GM12864 (cell line): Measurements from ENCODE around the gene LRRC47.
"Not testable (repeated sequence)": the region's sequence is repeated elsewhere in the genome, so short reads cannot be mapped to it uniquely, and the experiment has no call there.

Experiments used
- DNase-seq: peaks from one replicate; pipeline ENCODE4 v3.0.0-alpha.2; 2011; ENCODE audit warnings: low read depth
- H3K4me3 ChIP-seq: 2 replicates; pipeline ENCODE4 v1.5.1; 2011; ENCODE audit warnings: mild to moderate bottlenecking, low read depth, low read length, control low read depth
- CTCF ChIP-seq: IDR thresholded peaks from 2 replicates; pipeline ENCODE4 v1.5.1; 2011; ENCODE audit warnings: low read depth, mild to moderate bottlenecking, moderate library complexity, low read length, control low read depth, inconsistent platforms; ENCODE audit errors: missing control alignments

Gene LRRC47

GRCh38 chr1:3817138-3817740 lies 20.9 kb upstream of the LRRC47 start:
- no peak overlapping the region for H3K4me3 ChIP-seq
- no peak for TF ChIP-seq CTCF
- DNase-seq: no peak

- no peak overlapping the region for H3K4me3 ChIP-seq
- TF ChIP-seq CTCF: no peak
- DNase-seq: no peak
Measured at GRCh38 chr1:3816331-3817137, 20.2 kb upstream of the LRRC47 start.

- DNase-seq: no peak
- no peak for TF ChIP-seq CTCF
- no peak overlapping the region for H3K4me3 ChIP-seq
Measured at GRCh38 chr1:3814771-3815561, 18.7 kb upstream of the LRRC47 start.

GRCh38 chr1:3814065-3814464 lies 17.8 kb upstream of the LRRC47 start:
- TF ChIP-seq CTCF: no peak
- no peak for DNase-seq

GRCh38 chr1:3811595-3811911 lies 15.3 kb upstream of the LRRC47 start:
- DNase-seq: no peak
- no peak for TF ChIP-seq CTCF
- H3K4me3 ChIP-seq: no peak overlapping the region

More at GRCh38 chr1:3814065-3814464, 17.8 kb upstream of the LRRC47 start:
- no peak overlapping the region for H3K4me3 ChIP-seq

GRCh38 chr1:3810149-3810761 lies 14.0 kb upstream of the LRRC47 start:
- DNase-seq, H3K4me3 ChIP-seq: not testable (repeated sequence)

GRCh38 chr1:3809680-3810079 lies 13.4 kb upstream of the LRRC47 start:
- no peak overlapping the region for H3K4me3 ChIP-seq
- no peak for DNase-seq
- TF ChIP-seq CTCF: no peak
